ENCODE measurements around the gene SUGT1.

- no peak for TF ChIP-seq POLR2AphosphoS5 (IDR thresholded peaks at IDR 0.05)
- TF ChIP-seq, protein P1, sequence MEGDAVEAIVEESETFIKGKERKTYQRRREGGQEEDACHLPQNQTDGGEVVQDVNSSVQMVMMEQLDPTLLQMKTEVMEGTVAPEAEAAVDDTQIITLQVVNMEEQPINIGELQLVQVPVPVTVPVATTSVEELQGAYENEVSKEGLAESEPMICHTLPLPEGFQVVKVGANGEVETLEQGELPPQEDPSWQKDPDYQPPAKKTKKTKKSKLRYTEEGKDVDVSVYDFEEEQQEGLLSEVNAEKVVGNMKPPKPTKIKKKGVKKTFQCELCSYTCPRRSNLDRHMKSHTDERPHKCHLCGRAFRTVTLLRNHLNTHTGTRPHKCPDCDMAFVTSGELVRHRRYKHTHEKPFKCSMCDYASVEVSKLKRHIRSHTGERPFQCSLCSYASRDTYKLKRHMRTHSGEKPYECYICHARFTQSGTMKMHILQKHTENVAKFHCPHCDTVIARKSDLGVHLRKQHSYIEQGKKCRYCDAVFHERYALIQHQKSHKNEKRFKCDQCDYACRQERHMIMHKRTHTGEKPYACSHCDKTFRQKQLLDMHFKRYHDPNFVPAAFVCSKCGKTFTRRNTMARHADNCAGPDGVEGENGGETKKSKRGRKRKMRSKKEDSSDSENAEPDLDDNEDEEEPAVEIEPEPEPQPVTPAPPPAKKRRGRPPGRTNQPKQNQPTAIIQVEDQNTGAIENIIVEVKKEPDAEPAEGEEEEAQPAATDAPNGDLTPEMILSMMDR (IDR thresholded peaks at IDR 0.05) = peak in 1 of 5 experiments; percentile 22
- TF ChIP-seq POLR2A (IDR thresholded peaks at IDR 0.05) = no peak
- TF ChIP-seq EP300 (IDR thresholded peaks at IDR 0.05; ENCODE audit: low read depth) = no peak
Measured at GRCh38 chr13:52738719-52739467, 86.3 kb downstream of the SUGT1 start.

Data from transverse colon (tissue), 4 donors.